ENCODE measurements around the gene MAN1C1.
"Not testable (repeated sequence)": the region's sequence is repeated elsewhere in the genome, so short reads cannot be mapped to it uniquely, and the experiment has no call there.

MAN1C1 gene

GRCh38 chr1:25636141-25636540, 19.6 kb downstream of the MAN1C1 start:
- not testable (repeated sequence) for DNase-seq

DNA sequence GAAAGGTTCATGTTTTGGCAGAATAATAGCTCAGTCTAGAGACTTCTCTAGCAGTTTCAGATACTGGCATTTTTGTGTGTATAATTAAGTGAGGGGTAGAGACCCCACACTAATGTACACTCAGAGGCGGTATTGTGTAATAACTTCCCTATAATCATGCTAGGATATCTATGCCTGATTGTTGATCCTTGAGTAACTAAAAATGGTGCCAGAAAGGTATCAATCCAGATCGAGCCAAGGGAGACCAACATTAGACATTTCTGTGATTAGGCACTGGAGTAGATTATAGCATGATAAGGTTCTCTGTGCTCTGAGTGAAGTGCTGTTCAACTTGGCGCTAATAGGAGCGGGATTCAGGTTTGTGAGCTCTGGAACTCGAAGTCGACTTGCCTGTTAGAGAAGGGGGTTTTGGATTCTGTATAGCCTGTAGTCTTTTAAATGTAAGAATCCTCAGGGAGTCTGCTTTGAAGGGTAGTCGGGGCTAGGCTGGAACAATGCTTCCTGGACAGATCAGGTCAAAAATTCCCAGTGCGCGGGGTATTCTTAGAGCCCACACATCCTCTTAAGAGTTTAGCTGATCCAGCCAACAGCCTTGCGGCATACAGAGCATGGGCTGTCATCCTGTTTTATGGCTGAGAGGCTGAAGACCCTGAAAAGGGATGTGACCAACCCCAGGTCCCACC, 24.2 kb downstream of the MAN1C1 start:
- DNase-seq, result no peak

- no peak for DNase-seq
These were observed 24.7 kb downstream of the MAN1C1 start for GRCh38 chr1:25641329-25641725.

GRCh38 chr1:25641931-25642573, 25.5 kb downstream of the MAN1C1 start:
- DNase-seq, result no peak

DNA sequence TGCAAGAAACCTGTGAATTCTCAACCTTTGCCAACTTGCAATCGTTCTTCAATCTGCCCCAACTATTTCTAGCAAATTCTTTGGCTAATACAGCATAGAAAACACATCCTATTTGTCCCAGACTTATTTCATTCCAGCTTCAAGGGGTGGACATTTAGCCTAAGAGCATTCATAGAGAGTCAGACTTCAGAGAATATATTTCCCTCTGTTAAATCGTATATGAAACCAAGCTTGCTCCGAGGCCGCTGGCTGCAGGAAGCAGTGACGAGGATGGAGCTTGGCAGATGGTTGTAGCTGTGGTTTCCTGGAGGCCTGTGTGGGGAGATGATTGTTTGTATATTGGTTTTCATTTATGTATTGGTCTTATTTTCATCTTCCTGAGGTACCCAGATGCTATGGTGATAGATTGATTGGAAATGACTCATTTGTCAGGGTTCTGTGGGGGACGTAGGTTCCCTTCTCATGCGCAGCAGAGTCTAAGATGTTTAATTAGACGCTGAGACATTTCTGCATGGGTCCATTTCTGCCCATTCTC, 26.1 kb downstream of the MAN1C1 start:
- DNase-seq, result no peak

DNA sequence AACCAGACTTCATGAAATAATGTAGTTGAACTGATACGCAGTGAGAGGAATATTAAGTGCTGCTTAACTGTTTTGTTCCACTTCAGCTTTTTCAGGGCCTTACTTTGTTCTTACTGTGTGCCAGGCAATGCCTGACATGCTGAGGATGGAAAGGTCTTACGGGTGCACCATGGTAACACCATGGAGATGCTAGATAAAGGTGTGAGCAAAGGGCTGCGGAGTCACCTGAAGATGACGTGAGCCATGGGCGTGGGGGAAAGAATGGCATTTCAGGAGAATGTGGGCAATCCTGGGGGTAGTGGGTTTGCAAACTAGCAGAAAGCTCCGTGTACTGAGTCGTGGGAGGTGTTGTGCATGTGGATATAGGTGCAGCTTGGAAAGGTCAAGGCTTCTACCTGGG, 27.3 kb downstream of the MAN1C1 start:
- DNase-seq, result no peak

GRCh38 chr1:25644962-25645361, 28.4 kb downstream of the MAN1C1 start:
- no peak for DNase-seq

DNA sequence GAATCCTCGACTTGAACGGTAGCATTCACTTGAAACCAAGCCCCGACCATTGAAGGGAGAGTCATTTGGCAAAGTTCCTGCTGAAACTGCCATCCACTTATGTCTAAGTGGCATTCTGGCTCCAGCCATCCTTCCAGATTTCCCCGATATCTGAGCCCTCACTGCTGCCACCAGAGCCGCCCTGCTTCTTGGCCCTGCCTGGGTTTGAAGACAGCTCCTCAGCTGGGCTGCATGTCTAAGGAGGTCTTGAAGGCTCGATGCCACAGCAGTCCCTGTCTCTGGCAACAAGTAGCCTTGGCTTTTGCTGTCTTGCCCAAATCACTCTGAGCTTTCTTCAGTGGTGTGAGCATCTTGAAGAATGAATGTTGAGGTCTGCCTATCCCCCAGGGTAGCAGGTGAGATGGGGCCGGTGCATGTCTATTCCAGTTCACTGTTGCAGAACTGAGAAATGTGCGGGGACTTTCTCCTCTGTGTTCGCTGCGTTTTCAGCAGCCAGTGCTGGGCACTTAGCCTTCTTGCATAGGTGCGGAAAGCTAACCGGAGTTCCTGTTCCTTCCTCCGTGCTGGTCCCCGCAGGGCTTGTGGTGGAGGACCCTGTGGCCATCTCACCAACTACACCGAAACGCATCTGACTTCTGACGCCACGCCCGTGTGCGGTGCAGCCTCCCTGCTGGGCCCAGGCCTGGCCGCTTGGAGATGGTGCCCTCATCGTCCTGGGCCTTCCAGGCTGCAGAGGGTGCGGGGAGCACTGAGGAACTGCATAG, 29.2 kb downstream of the MAN1C1 start:
- no peak for DNase-seq

- DNase-seq, result no peak
These were observed 30.5 kb downstream of the MAN1C1 start for GRCh38 chr1:25647106-25647505.

GRCh38 chr1:25647863-25648262, 31.3 kb downstream of the MAN1C1 start:
- no peak for DNase-seq

DNA sequence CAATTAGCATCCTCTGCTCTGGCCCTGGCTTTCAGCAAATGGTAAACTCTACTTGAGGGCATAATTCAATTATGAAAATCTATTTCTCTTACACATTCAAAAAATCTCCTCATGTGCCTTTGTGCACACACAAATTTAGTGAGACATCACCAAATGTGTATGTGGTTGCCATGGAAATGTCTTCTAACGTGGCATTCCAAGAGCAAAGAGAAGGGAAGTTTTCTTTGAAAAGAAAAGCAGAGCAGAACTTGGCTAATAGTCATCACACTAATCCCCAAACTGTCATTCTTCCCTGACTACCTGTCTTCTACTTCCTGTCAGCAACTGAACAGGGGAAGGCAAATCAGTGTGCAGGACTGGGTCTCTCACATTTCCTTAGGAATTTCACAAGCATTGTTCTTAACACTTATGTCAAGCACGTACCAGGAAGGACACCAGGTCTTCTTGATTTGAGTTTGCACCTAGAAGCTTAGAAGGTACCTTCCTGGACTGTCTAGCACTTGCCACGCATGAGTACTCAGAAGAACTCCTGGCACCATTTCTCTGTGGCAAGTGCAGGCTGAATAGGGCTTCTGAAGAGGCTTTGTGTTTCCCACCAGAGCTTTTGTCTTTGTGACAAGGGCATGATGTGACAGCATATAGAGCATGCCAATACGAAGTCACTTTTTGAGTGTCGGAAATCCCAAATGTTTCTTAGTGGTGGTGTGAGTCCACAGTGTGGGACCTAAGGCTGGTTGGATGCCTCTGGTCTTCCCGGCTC, 32.3 kb downstream of the MAN1C1 start:
- DNase-seq, result no peak

DNA sequence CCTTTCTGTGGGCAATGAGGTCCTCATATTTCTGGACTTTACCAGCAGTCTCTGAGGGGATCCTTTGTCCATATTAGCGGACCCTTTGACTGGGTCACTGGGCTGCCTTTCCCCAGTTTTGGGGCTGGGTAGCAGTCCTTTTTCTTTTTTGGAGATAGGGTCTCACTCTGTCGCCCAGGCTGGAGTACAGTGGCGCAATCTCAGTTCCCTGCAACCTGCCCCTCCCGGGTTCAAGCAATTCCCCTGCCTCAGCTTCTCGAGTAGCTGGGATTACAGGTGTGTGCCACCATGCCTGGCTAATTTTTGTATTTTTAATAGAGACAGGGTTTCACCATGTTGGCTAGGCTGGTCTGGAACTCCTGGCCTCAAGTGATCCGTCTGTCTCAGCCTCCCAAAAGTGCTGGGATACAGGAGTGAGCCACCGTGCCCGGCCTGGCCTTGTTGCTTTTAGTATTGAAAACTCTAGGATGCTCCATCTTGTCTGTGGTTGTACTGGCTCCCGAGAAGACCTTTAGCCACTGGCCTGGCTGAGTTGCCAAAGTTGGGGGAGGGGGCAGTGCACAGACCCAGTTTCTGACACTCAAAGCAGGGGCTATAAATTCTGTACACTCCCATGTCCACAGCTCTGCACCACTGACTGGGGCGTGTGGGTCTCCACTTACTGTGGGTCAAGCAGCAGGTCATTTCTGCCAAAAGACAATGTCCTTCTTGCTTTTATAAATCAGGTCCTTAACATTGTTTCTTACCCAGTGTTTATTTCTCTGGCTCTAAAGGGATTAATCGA, 33.1 kb downstream of the MAN1C1 start:
- DNase-seq, result no peak

GRCh38 chr1:25650289-25650576, 33.6 kb downstream of the MAN1C1 start:
- no peak for DNase-seq

- DNase-seq, result no peak
These were observed 34.5 kb downstream of the MAN1C1 start for GRCh38 chr1:25651036-25651640.

GRCh38 chr1:25651824-25652741, 35.5 kb downstream of the MAN1C1 start:
- DNase-seq, result no peak

DNA sequence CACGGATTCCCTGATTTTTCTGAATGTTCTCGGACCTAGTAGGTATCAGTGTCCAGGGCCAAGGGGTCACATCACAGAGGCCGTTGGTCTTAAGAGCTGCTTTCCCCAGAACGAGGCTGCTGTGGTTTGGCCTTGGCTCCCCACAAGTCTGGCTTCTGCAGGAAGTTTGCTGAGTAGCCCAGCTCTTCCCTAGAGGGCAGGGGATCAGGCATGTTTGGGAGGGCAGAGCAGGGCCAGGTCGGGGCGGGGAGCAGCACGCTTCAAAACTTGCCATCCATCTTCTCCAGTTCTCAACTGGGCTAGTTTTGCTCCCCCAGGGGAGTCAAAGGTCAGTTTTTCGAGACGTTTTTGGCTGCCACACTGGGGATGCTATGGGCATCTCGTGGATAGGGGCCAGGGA, 37.0 kb downstream of the MAN1C1 start:
- DNase-seq, result no peak

DNA sequence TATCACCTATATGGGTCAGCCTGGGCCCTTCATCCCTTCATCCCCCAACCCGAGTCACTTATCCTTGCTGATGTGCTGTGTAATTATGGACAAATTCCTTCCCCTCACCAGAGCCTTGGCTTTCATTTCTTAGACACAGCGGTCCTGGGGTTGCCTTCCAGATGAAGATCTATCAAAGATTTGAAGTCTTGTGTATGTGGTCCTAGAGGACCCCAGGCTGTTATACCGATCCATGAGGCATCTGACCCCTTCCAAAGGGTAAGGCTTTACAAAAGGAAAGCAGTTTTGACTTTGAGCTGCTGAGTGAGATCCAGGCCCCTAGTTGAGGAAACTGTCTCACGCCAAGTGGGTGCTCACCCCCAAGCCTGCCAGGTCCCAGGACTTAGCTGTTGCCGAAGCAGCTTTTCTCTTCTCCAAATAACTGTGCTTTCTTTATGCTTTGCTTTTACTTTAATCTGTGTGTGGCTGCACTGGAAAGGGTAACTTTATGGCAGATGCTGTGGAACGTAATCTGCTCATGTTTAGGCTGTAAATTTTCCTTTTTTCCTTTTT, 37.6 kb downstream of the MAN1C1 start:
- no peak for DNase-seq

- DNase-seq, result no peak
These were observed 40.7 kb downstream of the MAN1C1 start for GRCh38 chr1:25657121-25657882.

- DNase-seq, result no peak
These were observed 41.5 kb downstream of the MAN1C1 start for GRCh38 chr1:25657883-25658760.

Measured in GOT3 (cell line).